GM21786 (cell line): ENCODE data around the gene METTL25B.
A peak's percentile ranks its signal among the peaks of the same experiment; 100 is the strongest.

Experiments
- ATAC-seq: cut with Tn5 transposase; IDR thresholded peaks from one replicate; pipeline ENCODE4 v1.9.1; 2021; ENCODE audit not compliant: unreplicated experiment

The METTL25B gene

GRCh38 chr1:156767101-156767878, 39.0 kb downstream of the METTL25B start, which contains the start of gene PRCC:
Gene PRCC, plus strand, starts transcription at chr1:156767535. Its CDS starts 237 bp downstream, at chr1:156767772.
- peak; percentile 95 for ATAC-seq

GRCh38 chr1:156767879-156768604, 39.8 kb downstream of the METTL25B start:
- ATAC-seq: no peak

- ATAC-seq: no peak
Measured at GRCh38 chr1:156768610-156769295, 40.5 kb downstream of the METTL25B start.

GRCh38 chr1:156772222-156772621, 44.0 kb downstream of the METTL25B start:
- no peak for ATAC-seq

GRCh38 chr1:156772728-156773497, 44.6 kb downstream of the METTL25B start:
- no peak for ATAC-seq

- no peak for ATAC-seq
Measured at GRCh38 chr1:156773607-156774006, 45.3 kb downstream of the METTL25B start.

GRCh38 chr1:156775799-156776198, 47.5 kb downstream of the METTL25B start:
- no peak for ATAC-seq

- no peak for ATAC-seq
Measured at GRCh38 chr1:156776942-156777341, 48.7 kb downstream of the METTL25B start.

- ATAC-seq: no peak
Measured at GRCh38 chr1:156777573-156777972, 49.3 kb downstream of the METTL25B start.

GRCh38 chr1:156781585-156782186, 53.4 kb downstream of the METTL25B start:
- no peak for ATAC-seq

- no peak for ATAC-seq
Measured at GRCh38 chr1:156785458-156785857, 57.2 kb downstream of the METTL25B start.
